Ishikawa (cell line): ENCODE results near the gene SENP1.

Experiments used
- CREB1 ChIP-seq: IDR thresholded peaks from 2 replicates; pipeline ENCODE4 v1.6.1; 2012; ENCODE audit warnings: low read depth
- EP300 ChIP-seq: IDR thresholded peaks from 2 replicates; pipeline ENCODE4 v1.6.1; 2012; ENCODE audit warnings: borderline replicate concordance
- RAD21 ChIP-seq: IDR thresholded peaks from 2 replicates; pipeline ENCODE4 v1.6.1; 2012; ENCODE audit warnings: low read depth
- TCF12 ChIP-seq: IDR thresholded peaks from 2 replicates; pipeline ENCODE4 v1.6.1; 2012; ENCODE audit warnings: low read depth
- YY1 ChIP-seq: IDR thresholded peaks from 2 replicates; pipeline ENCODE4 v1.6.1; 2012; ENCODE audit warnings: low read depth
- TF ChIP-seq, protein P1 (sequence below): IDR thresholded peaks from 2 replicates; pipeline ENCODE4 v1.6.1; 2012; ENCODE audit warnings: low read depth, mild to moderate bottlenecking

DNA sequence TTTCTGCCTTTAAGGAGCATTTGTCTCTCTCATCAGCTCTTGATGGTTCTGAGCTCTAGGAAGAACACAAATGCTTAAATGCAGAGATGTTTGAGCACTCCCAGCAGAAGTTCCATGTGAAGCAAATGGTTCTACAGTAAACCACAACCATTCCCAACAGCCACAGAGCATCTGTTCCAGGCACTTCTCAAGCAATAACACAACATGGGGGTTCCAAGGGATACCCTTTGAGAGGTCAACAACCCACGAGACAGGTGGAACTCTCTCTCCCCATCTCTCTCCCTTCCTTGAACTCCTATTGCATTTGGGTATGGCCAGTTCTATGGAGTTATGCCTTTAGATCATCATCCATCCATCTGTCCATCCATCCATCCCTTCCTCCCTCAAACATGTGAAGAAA is 96.4 kb downstream of the SENP1 start:
- no peak for TF ChIP-seq CREB1
- TF ChIP-seq EP300, result no peak
- TF ChIP-seq RAD21, result no peak
- TF ChIP-seq TCF12, result no peak
- TF ChIP-seq, protein P1, sequence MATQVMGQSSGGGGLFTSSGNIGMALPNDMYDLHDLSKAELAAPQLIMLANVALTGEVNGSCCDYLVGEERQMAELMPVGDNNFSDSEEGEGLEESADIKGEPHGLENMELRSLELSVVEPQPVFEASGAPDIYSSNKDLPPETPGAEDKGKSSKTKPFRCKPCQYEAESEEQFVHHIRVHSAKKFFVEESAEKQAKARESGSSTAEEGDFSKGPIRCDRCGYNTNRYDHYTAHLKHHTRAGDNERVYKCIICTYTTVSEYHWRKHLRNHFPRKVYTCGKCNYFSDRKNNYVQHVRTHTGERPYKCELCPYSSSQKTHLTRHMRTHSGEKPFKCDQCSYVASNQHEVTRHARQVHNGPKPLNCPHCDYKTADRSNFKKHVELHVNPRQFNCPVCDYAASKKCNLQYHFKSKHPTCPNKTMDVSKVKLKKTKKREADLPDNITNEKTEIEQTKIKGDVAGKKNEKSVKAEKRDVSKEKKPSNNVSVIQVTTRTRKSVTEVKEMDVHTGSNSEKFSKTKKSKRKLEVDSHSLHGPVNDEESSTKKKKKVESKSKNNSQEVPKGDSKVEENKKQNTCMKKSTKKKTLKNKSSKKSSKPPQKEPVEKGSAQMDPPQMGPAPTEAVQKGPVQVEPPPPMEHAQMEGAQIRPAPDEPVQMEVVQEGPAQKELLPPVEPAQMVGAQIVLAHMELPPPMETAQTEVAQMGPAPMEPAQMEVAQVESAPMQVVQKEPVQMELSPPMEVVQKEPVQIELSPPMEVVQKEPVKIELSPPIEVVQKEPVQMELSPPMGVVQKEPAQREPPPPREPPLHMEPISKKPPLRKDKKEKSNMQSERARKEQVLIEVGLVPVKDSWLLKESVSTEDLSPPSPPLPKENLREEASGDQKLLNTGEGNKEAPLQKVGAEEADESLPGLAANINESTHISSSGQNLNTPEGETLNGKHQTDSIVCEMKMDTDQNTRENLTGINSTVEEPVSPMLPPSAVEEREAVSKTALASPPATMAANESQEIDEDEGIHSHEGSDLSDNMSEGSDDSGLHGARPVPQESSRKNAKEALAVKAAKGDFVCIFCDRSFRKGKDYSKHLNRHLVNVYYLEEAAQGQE, result no peak
- no peak for TF ChIP-seq YY1
